OCI-LY1 (cell line): ENCODE results near the gene ZNF521.

Experiments
- H2AFZ ChIP-seq: fragments of 200-600 bp; sonication (generic), shearing (Covaris generic); 2 replicates; pipeline ENCODE4 v1.6.0; 2014; ENCODE audit warnings: antibody characterized with exemption, mild to moderate bottlenecking, low read length
- H3F3A ChIP-seq: fragments of 200-600 bp; sonication (generic), shearing (Covaris generic); 2 replicates; pipeline ENCODE4 v1.6.0; 2014; ENCODE audit warnings: mild to moderate bottlenecking, antibody characterized with exemption, low read length, moderate library complexity; ENCODE audit not compliant: insufficient read depth
- H3K27ac ChIP-seq: fragments of 200-600 bp; sonication (generic); 2 replicates; pipeline ENCODE4 v1.5.1; 2014; ENCODE audit warnings: low read length, mixed run types, mild to moderate bottlenecking, low read depth; ENCODE audit not compliant: poor library complexity, severe bottlenecking
- H3K27me3 ChIP-seq: fragments of 200-600 bp; sonication (generic); 2 replicates; pipeline ENCODE4 v1.6.0; 2014; ENCODE audit warnings: antibody characterized with exemption, mild to moderate bottlenecking, low read length, moderate library complexity; ENCODE audit not compliant: insufficient read depth
- H3K36me3 ChIP-seq: fragments of 200-600 bp; sonication (generic); 2 replicates; pipeline ENCODE4 v1.6.1; 2014; ENCODE audit warnings: mild to moderate bottlenecking, antibody characterized with exemption, low read length, moderate library complexity, mixed read lengths; ENCODE audit not compliant: insufficient read depth
- H3K4me1 ChIP-seq: fragments of 200-600 bp; sonication (generic); 2 replicates; pipeline ENCODE4 v1.5.1; 2014; ENCODE audit warnings: mild to moderate bottlenecking, low read length, moderate library complexity; ENCODE audit not compliant: insufficient read depth, severe bottlenecking
- H3K4me2 ChIP-seq: fragments of 200-600 bp; sonication (generic), shearing (Covaris generic); 2 replicates; pipeline ENCODE4 v1.6.1; 2014; ENCODE audit warnings: low read length
- H3K4me3 ChIP-seq: fragments of 200-600 bp; sonication (generic); 2 replicates; pipeline ENCODE4 v1.5.1; 2014; ENCODE audit warnings: low read length, low read depth, mild to moderate bottlenecking, mixed read lengths; ENCODE audit not compliant: poor library complexity, severe bottlenecking
- H3K79me2 ChIP-seq: fragments of 200-600 bp; shearing (Covaris generic); 2 replicates; pipeline ENCODE4 v1.6.1; 2016; ENCODE audit warnings: mixed run types, low read length, mixed read lengths; ENCODE audit not compliant: insufficient read depth
- H3K9ac ChIP-seq: fragments of 200-600 bp; sonication (generic), shearing (Covaris generic); 2 replicates; pipeline ENCODE4 v1.6.1; 2014; ENCODE audit warnings: mild to moderate bottlenecking, low read length, mixed read lengths
- H3K9me2 ChIP-seq: fragments of 200-600 bp; sonication (generic), shearing (Covaris generic); 2 replicates; pipeline ENCODE4 v1.6.1; 2014; ENCODE audit warnings: low read depth, mild to moderate bottlenecking, low read length, mixed read lengths
- H3K9me3 ChIP-seq: fragments of 200-600 bp; shearing (Covaris generic); 2 replicates; pipeline ENCODE4 v1.6.1; 2014; ENCODE audit warnings: low read length, mixed read lengths
- H4K20me1 ChIP-seq: fragments of 200-600 bp; sonication (generic), shearing (Covaris generic); 2 replicates; pipeline ENCODE4 v1.6.0; 2016; ENCODE audit warnings: mild to moderate bottlenecking, low read length; ENCODE audit not compliant: insufficient read depth
- EZH2 ChIP-seq: fragments of 200-600 bp; sonication (generic), shearing (Covaris generic); IDR thresholded peaks from 2 replicates; pipeline ENCODE4 v1.8.0; 2017; ENCODE audit warnings: borderline replicate concordance, mixed run types, mild to moderate bottlenecking, antibody characterized with exemption, low read length, moderate library complexity, mixed read lengths
- TF ChIP-seq, protein P1 (sequence below): fragments of 200-600 bp; sonication (generic), shearing (Covaris generic); IDR thresholded peaks from 2 replicates; pipeline ENCODE4 v1.5.1; 2017; ENCODE audit warnings: mild to moderate bottlenecking, antibody characterized with exemption, low read length, moderate library complexity, mixed read lengths

The ZNF521 gene

DNA sequence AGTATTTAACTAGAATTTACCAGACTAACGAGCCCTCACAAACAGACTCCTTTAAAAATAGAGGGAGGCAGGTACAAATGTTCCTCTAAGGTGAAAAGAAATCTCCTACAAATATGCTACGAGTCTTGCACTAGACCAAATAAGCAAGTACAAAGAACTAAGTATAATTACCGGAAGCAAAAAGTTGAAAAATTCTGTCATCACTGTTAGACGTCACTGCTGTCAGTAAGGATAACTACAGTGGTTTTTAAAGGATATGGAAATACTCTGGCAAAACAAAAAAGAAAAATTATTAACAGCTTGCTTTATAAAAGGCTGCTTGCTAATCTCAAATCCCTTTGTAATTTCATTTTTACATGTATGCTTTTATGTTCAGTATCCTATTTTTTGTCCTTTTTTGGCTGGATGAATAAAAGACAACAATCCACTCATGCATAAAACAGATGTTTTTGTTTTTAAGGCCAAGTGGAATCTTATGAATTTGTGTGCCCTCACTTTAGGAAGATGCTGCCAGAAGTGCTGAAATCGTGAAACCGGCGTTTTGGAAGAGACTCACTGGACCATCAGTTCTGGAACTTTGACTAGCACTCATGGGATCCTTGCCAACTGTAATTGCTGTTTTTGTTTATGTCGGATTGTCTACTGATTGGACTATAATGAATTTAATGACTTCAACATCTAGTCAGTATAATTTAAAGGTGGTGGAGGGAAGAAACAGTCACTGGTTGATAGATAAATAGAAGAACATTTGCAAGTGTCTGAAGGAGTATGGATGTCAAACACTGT is 6.7 kb downstream of the ZNF521 start:
- H2AFZ ChIP-seq = no peak overlapping the region
- H3K9ac ChIP-seq = no peak overlapping the region
- H3K36me3 ChIP-seq = peaks cover 5% of the 10 kb centered on the region; the same call in 1 of the 2 replicates
- H4K20me1 ChIP-seq = no peaks in the 10 kb centered on the region
- no peak overlapping the region for H3K4me3 ChIP-seq
- H3K4me2 ChIP-seq = no peak overlapping the region
- H3K9me2 ChIP-seq = no peaks in the 10 kb centered on the region
- H3K4me1 ChIP-seq = peaks cover 20% of the 10 kb centered on the region
- H3K27me3 ChIP-seq = no peaks in the 10 kb centered on the region
- TF ChIP-seq, protein P1, sequence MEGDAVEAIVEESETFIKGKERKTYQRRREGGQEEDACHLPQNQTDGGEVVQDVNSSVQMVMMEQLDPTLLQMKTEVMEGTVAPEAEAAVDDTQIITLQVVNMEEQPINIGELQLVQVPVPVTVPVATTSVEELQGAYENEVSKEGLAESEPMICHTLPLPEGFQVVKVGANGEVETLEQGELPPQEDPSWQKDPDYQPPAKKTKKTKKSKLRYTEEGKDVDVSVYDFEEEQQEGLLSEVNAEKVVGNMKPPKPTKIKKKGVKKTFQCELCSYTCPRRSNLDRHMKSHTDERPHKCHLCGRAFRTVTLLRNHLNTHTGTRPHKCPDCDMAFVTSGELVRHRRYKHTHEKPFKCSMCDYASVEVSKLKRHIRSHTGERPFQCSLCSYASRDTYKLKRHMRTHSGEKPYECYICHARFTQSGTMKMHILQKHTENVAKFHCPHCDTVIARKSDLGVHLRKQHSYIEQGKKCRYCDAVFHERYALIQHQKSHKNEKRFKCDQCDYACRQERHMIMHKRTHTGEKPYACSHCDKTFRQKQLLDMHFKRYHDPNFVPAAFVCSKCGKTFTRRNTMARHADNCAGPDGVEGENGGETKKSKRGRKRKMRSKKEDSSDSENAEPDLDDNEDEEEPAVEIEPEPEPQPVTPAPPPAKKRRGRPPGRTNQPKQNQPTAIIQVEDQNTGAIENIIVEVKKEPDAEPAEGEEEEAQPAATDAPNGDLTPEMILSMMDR = no peak
- H3K27ac ChIP-seq = no peak overlapping the region
- no peaks in the 10 kb centered on the region for H3K9me3 ChIP-seq
- H3K79me2 ChIP-seq = no peaks in the 10 kb centered on the region
- no peaks in the 10 kb centered on the region for H3F3A ChIP-seq

DNA sequence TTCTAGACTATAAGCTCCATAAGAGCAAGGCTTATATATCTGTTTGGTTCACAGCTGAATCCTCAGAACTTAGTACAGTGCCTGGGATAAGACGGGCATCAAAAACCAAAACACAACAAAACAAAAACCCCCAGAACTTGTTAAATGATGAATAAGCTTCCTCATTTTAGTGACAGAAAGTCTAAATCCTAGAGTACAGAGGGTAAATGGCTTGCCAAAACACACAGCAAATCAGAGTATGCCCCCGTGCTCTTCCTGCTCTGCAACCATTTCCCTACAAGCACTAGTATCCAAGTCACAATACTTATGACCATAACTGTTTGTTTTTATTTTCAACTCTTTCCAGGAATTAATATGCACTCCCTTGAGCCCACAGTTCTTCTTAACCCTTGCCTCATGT is 10.1 kb downstream of the ZNF521 start:
- TF ChIP-seq, protein P1 = no peak
- TF ChIP-seq EZH2 = no peak
- Histone ChIP-seq H3K4me1 (peaks cover 18% of the 10 kb centered on the region), H3K4me3 (no peak overlapping the region), H3K9me2 (no peaks in the 10 kb centered on the region), H3F3A (no peaks in the 10 kb centered on the region), H3K4me2 (no peak overlapping the region), H4K20me1 (no peaks in the 10 kb centered on the region), H2AFZ (no peak overlapping the region), H3K27me3 (no peaks in the 10 kb centered on the region), H3K9me3 (no peaks in the 10 kb centered on the region), H3K27ac (no peak overlapping the region), H3K9ac (no peak overlapping the region), H3K79me2 (no peaks in the 10 kb centered on the region), H3K36me3 (no peaks in the 10 kb centered on the region)

DNA sequence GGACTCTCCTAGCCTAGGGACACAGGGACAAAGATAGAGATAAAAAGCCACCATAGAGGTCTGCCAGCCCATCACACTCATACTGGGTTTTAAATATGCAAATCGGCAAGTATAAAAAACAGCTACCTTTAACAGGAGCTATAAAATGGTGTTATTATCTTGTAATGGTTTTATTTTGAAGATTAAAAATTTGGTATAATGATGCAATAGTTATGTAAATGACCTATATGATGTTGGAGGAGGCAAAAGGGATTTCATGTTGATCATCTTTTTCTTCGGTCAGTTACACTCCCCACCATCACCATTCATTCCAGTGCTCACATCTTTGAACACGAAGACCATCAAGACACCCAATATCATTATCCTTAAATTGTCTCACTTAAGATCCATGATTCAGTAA is 11.2 kb downstream of the ZNF521 start:
- no peak overlapping the region for H3K4me2 ChIP-seq
- no peaks in the 10 kb centered on the region for H3K9me2 ChIP-seq
- no peaks in the 10 kb centered on the region for H3F3A ChIP-seq
- H3K79me2 ChIP-seq = no peaks in the 10 kb centered on the region
- H3K27ac ChIP-seq = no peak overlapping the region
- TF ChIP-seq, protein P1 = no peak
- no peak for TF ChIP-seq EZH2
- H2AFZ ChIP-seq = no peak overlapping the region
- no peaks in the 10 kb centered on the region for H3K27me3 ChIP-seq
- H3K4me1 ChIP-seq = peaks cover 8% of the 10 kb centered on the region
- no peak overlapping the region for H3K9ac ChIP-seq
- H4K20me1 ChIP-seq = no peaks in the 10 kb centered on the region; the same call in 1 of the 2 replicates
- no peaks in the 10 kb centered on the region for H3K36me3 ChIP-seq
- H3K9me3 ChIP-seq = no peaks in the 10 kb centered on the region
- H3K4me3 ChIP-seq = no peak overlapping the region
